Measurements from ENCODE around the gene LRPPRC. TPM values are rescaled to one million over a fixed set of nuclear protein-coding genes. Genes with fewer than 3 reads are reported as not detected.

LRPPRC gene
- total RNA-seq, 1 donor, result 57.2 TPM

- Histone ChIP-seq H3K9me3 (ENCODE audit: low read depth, low read length) (no peaks in the 10 kb centered on the region), H3K27me3 (ENCODE audit: insufficient read depth, low read length) (peaks cover 22% of the 10 kb centered on the region)
Observed at GRCh38 chr2:43841949-43842865, 153.6 kb downstream of the LRPPRC start.

DNA sequence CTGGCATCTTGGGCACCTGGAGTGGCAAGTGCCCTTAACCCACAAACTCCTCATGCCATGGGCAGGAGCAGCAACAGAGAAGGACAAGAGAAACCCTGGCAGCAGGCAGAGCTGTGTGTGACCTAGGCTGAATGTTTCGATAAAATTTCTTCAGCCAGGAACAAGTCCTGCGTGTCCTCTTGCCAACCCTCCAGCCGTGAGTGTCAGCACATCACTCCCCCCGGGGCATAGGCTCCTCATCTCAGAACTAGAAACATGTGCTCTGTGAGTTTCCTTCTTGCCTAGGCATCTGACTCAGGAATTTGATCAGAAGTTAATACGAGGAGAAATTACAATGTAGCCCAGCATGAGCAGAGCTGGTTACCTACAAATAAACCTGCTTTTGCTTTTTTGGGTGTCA, 154.8 kb downstream of the LRPPRC start:
- no peak for DNase-seq (ENCODE audit: insufficient read length, low spot score, missing footprints)
- Histone ChIP-seq H3K9me3 (ENCODE audit: low read depth, low read length) (no peaks in the 10 kb centered on the region), H3K4me1 (ENCODE audit: insufficient read depth, low read length) (no peaks in the 10 kb centered on the region), H3K36me3 (ENCODE audit: insufficient read depth, low read length) (no peaks in the 10 kb centered on the region), H3K27ac (ENCODE audit: low read depth, low read length) (no peak overlapping the region), H3K4me3 (ENCODE audit: insufficient read depth, low read length) (no peak overlapping the region), H4K20me1 (ENCODE audit: insufficient read depth, low read length) (no peaks in the 10 kb centered on the region), H2AFZ (ENCODE audit: low read length) (no peak overlapping the region), H3K27me3 (ENCODE audit: insufficient read depth, low read length) (peaks cover 28% of the 10 kb centered on the region), H3K4me2 (ENCODE audit: insufficient read depth, low read length) (no peak overlapping the region), H3K79me2 (ENCODE audit: insufficient read depth, low read length) (no peaks in the 10 kb centered on the region)
- TF ChIP-seq, protein P1, sequence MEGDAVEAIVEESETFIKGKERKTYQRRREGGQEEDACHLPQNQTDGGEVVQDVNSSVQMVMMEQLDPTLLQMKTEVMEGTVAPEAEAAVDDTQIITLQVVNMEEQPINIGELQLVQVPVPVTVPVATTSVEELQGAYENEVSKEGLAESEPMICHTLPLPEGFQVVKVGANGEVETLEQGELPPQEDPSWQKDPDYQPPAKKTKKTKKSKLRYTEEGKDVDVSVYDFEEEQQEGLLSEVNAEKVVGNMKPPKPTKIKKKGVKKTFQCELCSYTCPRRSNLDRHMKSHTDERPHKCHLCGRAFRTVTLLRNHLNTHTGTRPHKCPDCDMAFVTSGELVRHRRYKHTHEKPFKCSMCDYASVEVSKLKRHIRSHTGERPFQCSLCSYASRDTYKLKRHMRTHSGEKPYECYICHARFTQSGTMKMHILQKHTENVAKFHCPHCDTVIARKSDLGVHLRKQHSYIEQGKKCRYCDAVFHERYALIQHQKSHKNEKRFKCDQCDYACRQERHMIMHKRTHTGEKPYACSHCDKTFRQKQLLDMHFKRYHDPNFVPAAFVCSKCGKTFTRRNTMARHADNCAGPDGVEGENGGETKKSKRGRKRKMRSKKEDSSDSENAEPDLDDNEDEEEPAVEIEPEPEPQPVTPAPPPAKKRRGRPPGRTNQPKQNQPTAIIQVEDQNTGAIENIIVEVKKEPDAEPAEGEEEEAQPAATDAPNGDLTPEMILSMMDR (IDR thresholded peaks at IDR 0.05; ENCODE audit: extremely low read depth, low read depth, low read length), result no peak

More at GRCh38 chr2:43841949-43842865, 153.6 kb downstream of the LRPPRC start:
- Histone ChIP-seq H3K36me3 (ENCODE audit: insufficient read depth, low read length) (no peaks in the 10 kb centered on the region), H4K20me1 (ENCODE audit: insufficient read depth, low read length) (no peaks in the 10 kb centered on the region), H3K27ac (ENCODE audit: low read depth, low read length) (no peak overlapping the region), H2AFZ (ENCODE audit: low read length) (no peak overlapping the region), H3K4me2 (ENCODE audit: insufficient read depth, low read length) (no peak overlapping the region), H3K4me3 (ENCODE audit: insufficient read depth, low read length) (no peak overlapping the region), H3K79me2 (ENCODE audit: insufficient read depth, low read length) (no peaks in the 10 kb centered on the region), H3K4me1 (ENCODE audit: insufficient read depth, low read length) (no peaks in the 10 kb centered on the region)
- TF ChIP-seq, protein P1 (IDR thresholded peaks at IDR 0.05; ENCODE audit: extremely low read depth, low read depth, low read length), result no peak
- DNase-seq (ENCODE audit: insufficient read length, low spot score, missing footprints), result no peak

DNA sequence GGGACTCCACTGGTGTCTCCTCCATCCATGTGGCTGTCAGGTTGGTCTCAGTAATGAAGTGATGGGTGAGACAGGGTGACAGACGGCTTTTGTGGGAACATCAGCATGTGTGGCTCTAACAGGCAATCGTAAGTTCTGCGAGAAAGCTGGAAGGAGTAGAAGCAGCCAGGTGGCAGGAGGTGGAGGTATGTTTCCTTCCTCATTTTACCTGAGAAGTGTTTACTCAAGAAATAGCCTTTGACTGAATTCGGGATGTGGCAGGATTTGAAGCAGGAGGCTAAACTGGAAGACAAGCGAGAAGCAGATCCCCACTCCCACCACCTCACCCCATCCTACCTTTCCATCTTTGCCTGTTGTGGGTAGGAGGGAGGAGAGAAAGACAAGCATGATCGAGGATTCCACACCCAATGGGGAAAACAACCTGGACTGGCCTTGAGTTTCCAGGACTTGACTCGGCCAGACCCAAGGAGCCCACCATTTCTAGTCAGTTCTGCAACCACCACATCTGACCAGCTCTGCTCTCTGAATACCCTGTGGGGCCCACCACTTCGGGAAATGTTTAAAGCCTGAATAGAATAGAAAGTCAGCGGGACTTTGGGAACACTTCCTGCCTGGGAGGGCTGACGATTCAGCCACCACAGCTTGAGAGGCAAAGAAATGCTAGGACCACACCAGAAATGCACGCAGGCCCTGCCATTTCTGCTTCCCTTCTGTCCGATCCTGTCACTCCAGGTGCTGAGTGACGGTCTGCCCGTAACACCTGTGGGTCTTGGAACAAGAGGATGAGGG, 155.8 kb downstream of the LRPPRC start:
- no peak overlapping the region for H2AFZ ChIP-seq (ENCODE audit: low read length)
- no peaks in the 10 kb centered on the region for H3K79me2 ChIP-seq (ENCODE audit: insufficient read depth, low read length)
- TF ChIP-seq, protein P1 (IDR thresholded peaks at IDR 0.05; ENCODE audit: extremely low read depth, low read depth, low read length), result no peak
- H3K4me1 ChIP-seq (ENCODE audit: insufficient read depth, low read length), result no peaks in the 10 kb centered on the region
- no peaks in the 10 kb centered on the region for H3K36me3 ChIP-seq (ENCODE audit: insufficient read depth, low read length)
- no peak overlapping the region for H3K27ac ChIP-seq (ENCODE audit: low read depth, low read length)
- no peak overlapping the region for H3K4me3 ChIP-seq (ENCODE audit: insufficient read depth, low read length)
- no peak for DNase-seq (ENCODE audit: insufficient read length, low spot score, missing footprints)
- H4K20me1 ChIP-seq (ENCODE audit: insufficient read depth, low read length), result no peaks in the 10 kb centered on the region
- no peaks in the 10 kb centered on the region for H3K9me3 ChIP-seq (ENCODE audit: low read depth, low read length)
- no peak overlapping the region for H3K4me2 ChIP-seq (ENCODE audit: insufficient read depth, low read length)
- peaks cover 30% of the 10 kb centered on the region for H3K27me3 ChIP-seq (ENCODE audit: insufficient read depth, low read length)

Data from osteoblast (primary cell).